Upper lobe of left lung (tissue), 6 donors: Measurements from ENCODE around the gene PGM5. TPM values are rescaled to one million over a fixed set of nuclear protein-coding genes. Genes with fewer than 3 reads are reported as not detected.

Experiments used
- ATAC-seq, 2 donors: fragments of 200-7000 bp; cut with Tn5 transposase; one replicate each; pipeline ENCODE4 v1.9.1; 2022; ENCODE audit warnings: mild to moderate bottlenecking in 2 of 2, moderate library complexity in 2 of 2; ENCODE audit not compliant: low FRiP score in 2 of 2
- DNase-seq, 2 donors: peaks; one replicate each; pipeline ENCODE4 v3.0.0-alpha.2; 2019 to 2020
- H3K27ac ChIP-seq, 4 donors: fragments of 200-600 bp; sonication (generic); one replicate each; pipeline ENCODE4 v1.5.1; 2016 to 2019
- H3K27me3 ChIP-seq, 4 donors: fragments of 200-600 bp; sonication (generic); one replicate each; pipeline ENCODE4 v1.5.1; 2017 to 2019
- H3K36me3 ChIP-seq, 4 donors: fragments of 200-600 bp; sonication (generic); one replicate each; pipeline ENCODE4 v1.5.1; 2016 to 2019
- H3K4me1 ChIP-seq, 4 donors: fragments of 200-600 bp; sonication (generic); one replicate each; pipeline ENCODE4 v1.5.1; 2018 to 2019
- H3K4me3 ChIP-seq, 4 donors: fragments of 200-600 bp; sonication (generic); one replicate each; pipeline ENCODE4 v1.5.1; 2017 to 2019; ENCODE audit warnings: mild to moderate bottlenecking in 2 of 4, moderate library complexity in 1 of 4
- H3K9me3 ChIP-seq, 4 donors: fragments of 200-600 bp; sonication (generic); one replicate each; pipeline ENCODE4 v1.5.1; 2018 to 2019
- EP300 ChIP-seq, 4 donors: sonication (generic); formaldehyde crosslinking; IDR thresholded peaks; one replicate each; pipeline ENCODE4 v1.5.1; 2017; ENCODE audit warnings: antibody characterized with exemption in 4 of 4, control low read depth in 2 of 4
- POLR2A ChIP-seq, 4 donors: fragments of 450-650 bp; IDR thresholded peaks; one replicate each; pipeline ENCODE4 v1.5.1; 2016 to 2017; ENCODE audit warnings: antibody characterized with exemption in 4 of 4, mild to moderate bottlenecking in 2 of 4
- POLR2AphosphoS5 ChIP-seq, 2 donors: sonication (generic); formaldehyde crosslinking; IDR thresholded peaks; one replicate each; pipeline ENCODE4 v1.5.1; 2017; ENCODE audit warnings: antibody characterized with exemption in 2 of 2
- WGBS, 2 donors: methylation state at CpG; one replicate each; pipeline ENCODE4 v1.1.5; 2017 to 2018; 5-methylcytosine and 5-hydroxymethylcytosine counted together
- total RNA-seq, 6 donors: library from RNA; depleted of rRNA in 4 of 6; stranded (reverse); fragments of >200 nt in 4 of 6; gene quantifications; one replicate each; pipeline versions ENCODE4 v1.1.0 to v1.2.1, GENCODE V29; 2016 to 2021
- TF ChIP-seq, protein P1 (sequence below), 6 experiments: fragments of 450-650 bp in 4 of 6; fragments of 200-600 bp in 2 of 6; sonication (generic) in 2 of 6; IDR thresholded peaks; one replicate each; pipeline ENCODE4 v1.5.1; 2016 to 2019; ENCODE audit warnings: antibody characterized with exemption in 6 of 6
- donor health status: DM: no; HTN: no; CAD: no; lungs with moderate emphysema.
- donor health status: DM: no; HTN: yes; CAD: no; lungs with severe emphysema.

Gene PGM5
- total RNA-seq, 6 donors from 2014 or later, result 9.4 to 32.1 (median 16.0) TPM

DNA sequence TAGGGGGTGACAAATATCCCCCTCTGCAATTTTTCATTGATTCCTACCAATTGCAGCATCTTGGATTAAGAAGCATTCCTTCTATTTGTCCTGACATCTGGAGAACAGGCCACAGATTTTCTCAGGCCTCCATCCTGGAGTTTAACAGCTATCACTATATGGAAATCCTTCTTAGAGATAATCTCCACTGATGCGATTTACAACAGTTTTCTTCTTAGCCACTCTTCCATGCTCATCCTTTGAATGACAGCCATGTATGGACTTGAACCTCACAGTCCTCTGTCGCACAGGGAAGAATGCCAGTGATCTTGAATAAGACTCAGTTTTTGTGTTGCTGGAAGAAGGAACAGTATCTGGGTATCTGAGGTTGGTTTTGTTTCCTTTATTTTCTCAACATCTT, 73.2 kb downstream of the PGM5 start:
- TF ChIP-seq, protein P1, sequence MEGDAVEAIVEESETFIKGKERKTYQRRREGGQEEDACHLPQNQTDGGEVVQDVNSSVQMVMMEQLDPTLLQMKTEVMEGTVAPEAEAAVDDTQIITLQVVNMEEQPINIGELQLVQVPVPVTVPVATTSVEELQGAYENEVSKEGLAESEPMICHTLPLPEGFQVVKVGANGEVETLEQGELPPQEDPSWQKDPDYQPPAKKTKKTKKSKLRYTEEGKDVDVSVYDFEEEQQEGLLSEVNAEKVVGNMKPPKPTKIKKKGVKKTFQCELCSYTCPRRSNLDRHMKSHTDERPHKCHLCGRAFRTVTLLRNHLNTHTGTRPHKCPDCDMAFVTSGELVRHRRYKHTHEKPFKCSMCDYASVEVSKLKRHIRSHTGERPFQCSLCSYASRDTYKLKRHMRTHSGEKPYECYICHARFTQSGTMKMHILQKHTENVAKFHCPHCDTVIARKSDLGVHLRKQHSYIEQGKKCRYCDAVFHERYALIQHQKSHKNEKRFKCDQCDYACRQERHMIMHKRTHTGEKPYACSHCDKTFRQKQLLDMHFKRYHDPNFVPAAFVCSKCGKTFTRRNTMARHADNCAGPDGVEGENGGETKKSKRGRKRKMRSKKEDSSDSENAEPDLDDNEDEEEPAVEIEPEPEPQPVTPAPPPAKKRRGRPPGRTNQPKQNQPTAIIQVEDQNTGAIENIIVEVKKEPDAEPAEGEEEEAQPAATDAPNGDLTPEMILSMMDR (IDR thresholded peaks at IDR 0.05), result no peak
- no peak for TF ChIP-seq EP300 (IDR thresholded peaks at IDR 0.05)
- no peak for TF ChIP-seq POLR2A (IDR thresholded peaks at IDR 0.05)
- no peak for TF ChIP-seq POLR2AphosphoS5 (IDR thresholded peaks at IDR 0.05)
- Histone ChIP-seq H3K9me3 (no peaks in the 10 kb centered on the region), H3K27me3 (no peaks in the 10 kb centered on the region), H3K27ac (no peak overlapping the region), H3K4me1 (no peaks in the 10 kb centered on the region), H3K4me3 (no peak overlapping the region), H3K36me3 (no peaks in the 10 kb centered on the region)
- WGBS, 2 donors, result 94 to 95% methylated on average over 2 of the region's 2 CpGs
- DNase-seq (no peak), ATAC-seq (no peak)

DNA sequence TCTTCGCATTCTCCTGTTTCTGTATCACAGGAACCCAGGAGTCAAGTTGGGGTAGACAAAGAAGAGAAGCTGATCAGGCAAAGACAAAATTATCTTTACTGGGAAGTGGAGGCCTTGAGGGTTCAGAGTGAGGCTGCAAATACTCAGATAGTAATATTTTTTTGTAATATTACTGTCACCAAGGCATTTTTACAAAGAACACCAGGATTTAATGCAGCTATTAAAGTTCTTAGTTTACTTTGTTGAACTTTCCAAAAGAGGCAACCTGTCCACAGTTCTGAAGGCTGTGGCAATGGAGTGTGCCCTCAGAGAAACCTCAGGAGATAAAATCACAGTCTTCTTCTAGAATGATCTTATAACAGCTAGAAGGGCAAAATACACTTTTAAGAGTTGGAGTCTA, 74.9 kb downstream of the PGM5 start:
- Histone ChIP-seq H3K9me3 (no peaks in the 10 kb centered on the region), H3K36me3 (no peaks in the 10 kb centered on the region), H3K4me3 (no peak overlapping the region), H3K27ac (no peak overlapping the region), H3K4me1 (no peaks in the 10 kb centered on the region), H3K27me3 (no peaks in the 10 kb centered on the region)
- 100% methylated on average over 1 of the region's 1 CpG for WGBS, 2 donors
- TF ChIP-seq EP300 (IDR thresholded peaks at IDR 0.05), result no peak
- TF ChIP-seq, protein P1 (IDR thresholded peaks at IDR 0.05), result no peak
- TF ChIP-seq POLR2AphosphoS5 (IDR thresholded peaks at IDR 0.05), result no peak
- TF ChIP-seq POLR2A (IDR thresholded peaks at IDR 0.05), result no peak
- no peak for ATAC-seq
- no peak for DNase-seq

DNA sequence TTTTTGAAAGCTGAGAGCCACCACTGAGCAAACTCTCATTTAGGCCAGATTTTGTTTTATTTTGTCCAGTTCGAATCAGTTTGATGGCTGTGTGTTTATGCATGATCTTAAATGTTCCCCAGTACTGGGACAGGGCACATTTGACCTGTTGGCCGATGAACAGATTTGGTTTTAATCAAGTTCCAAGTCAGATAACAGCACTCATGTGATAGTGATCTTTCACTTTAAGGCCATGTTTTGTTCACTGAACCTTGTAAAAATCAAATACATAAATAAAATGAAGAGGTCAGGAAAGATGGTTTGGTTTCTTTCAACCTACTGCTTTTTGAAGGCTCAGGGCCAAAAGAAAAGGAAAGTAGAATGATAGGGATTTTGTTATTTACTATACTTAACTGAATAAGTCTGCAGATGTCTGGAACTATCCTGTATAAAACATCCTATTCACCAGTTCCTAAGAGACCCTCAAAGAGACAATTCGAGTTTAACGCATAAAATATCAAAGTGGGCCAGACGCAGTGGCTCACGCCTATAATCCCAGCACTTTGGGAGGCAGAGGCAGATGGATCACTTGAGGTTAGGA, 77.2 kb downstream of the PGM5 start:
- DNase-seq, result no peak
- Histone ChIP-seq H3K4me1 (no peaks in the 10 kb centered on the region), H3K4me3 (no peak overlapping the region), H3K9me3 (no peaks in the 10 kb centered on the region), H3K27ac (no peak overlapping the region), H3K27me3 (no peaks in the 10 kb centered on the region), H3K36me3 (no peaks in the 10 kb centered on the region)
- TF ChIP-seq POLR2A (IDR thresholded peaks at IDR 0.05) (no peak), POLR2AphosphoS5 (IDR thresholded peaks at IDR 0.05) (no peak), EP300 (IDR thresholded peaks at IDR 0.05) (no peak)
- TF ChIP-seq, protein P1 (IDR thresholded peaks at IDR 0.05), result no peak
- WGBS, 2 donors, result 85 to 86% methylated on average over 6 of the region's 6 CpGs
- no peak for ATAC-seq

DNA sequence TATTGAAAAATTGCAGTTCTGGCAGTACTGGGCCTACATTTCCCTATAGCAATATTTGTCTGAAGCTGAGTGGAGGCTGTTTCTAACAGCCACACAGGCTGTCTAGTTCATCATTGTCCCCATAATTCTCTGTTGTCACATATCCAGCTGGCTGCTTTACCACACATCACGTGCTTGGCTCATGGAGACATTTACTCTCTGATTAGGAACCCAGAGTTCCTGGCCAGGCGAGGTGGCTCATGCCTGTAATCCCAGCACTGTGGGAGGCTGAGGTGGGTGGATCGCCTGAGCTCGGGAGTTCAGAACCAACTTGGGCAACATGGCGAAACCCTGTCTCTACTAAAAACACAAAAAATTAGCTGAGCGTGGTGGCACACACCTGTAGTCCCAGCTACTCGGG, 81.4 kb downstream of the PGM5 start:
- TF ChIP-seq EP300 (IDR thresholded peaks at IDR 0.05) (no peak), POLR2A (IDR thresholded peaks at IDR 0.05) (no peak), POLR2AphosphoS5 (IDR thresholded peaks at IDR 0.05) (no peak)
- TF ChIP-seq, protein P1 (IDR thresholded peaks at IDR 0.05), result no peak
- Histone ChIP-seq H3K4me1 (no peaks in the 10 kb centered on the region), H3K4me3 (no peak overlapping the region), H3K36me3 (no peaks in the 10 kb centered on the region), H3K27ac (no peak overlapping the region), H3K27me3 (no peaks in the 10 kb centered on the region), H3K9me3 (peaks cover 3 to 11% (median 5%) of the 10 kb centered on the region in 4 donors)
- ATAC-seq (no peak), DNase-seq (no peak)
- WGBS, 2 donors, result 74 to 87% methylated on average over 7 of the region's 7 CpGs

- Histone ChIP-seq H3K27me3 (no peaks in the 10 kb centered on the region), H3K4me1 (no peaks in the 10 kb centered on the region), H3K4me3 (no peak overlapping the region), H3K9me3 (peaks cover 3 to 11% (median 5%) of the 10 kb centered on the region in 4 donors), H3K27ac (no peak overlapping the region), H3K36me3 (no peaks in the 10 kb centered on the region)
- TF ChIP-seq EP300 (IDR thresholded peaks at IDR 0.05), result no peak
- no peak for TF ChIP-seq POLR2AphosphoS5 (IDR thresholded peaks at IDR 0.05)
- no peak for TF ChIP-seq POLR2A (IDR thresholded peaks at IDR 0.05)
- TF ChIP-seq, protein P1 (IDR thresholded peaks at IDR 0.05), result no peak
- DNase-seq, result no peak
- ATAC-seq, result no peak
- WGBS, 2 donors, result 34 to 35% methylated on average over 2 of the region's 2 CpGs
Measured at GRCh38 chr9:68443624-68444023, 87.2 kb downstream of the PGM5 start.
